ENCODE measurements around the gene SREBF1. TPM values are rescaled to one million over a fixed set of nuclear protein-coding genes. Genes with fewer than 3 reads are reported as not detected.

The SREBF1 gene
- total and polyA plus RNA-seq, 5 donors from 2014 or later: 4.5 to 141 (median 6.5) TPM

DNA sequence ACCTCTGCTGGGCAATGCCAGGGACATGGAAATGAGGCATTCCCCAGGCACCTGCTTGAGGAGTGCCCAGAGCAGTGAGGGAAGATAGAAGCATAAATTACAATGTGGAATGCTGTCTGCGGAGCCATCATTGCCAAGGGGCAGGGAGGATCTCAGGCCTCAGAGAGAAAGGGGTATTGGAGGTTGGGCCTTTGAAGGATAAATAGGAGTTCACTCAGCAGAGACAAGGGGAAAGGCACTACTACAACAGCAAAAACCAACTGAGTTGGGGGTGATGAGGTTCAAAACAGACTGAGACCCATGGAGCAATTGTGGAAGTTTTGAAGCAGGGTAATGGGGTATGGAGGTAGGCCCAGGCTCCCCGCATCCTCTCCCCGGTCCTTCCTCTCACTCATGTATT is 32.8 kb downstream of the SREBF1 start:
- DNase-seq: no peak
- no peaks in the 10 kb centered on the region for H3K9me3 ChIP-seq (ENCODE audit: control insufficient read depth in 2 of 2, low read length in 2 of 2)
- no peaks in the 10 kb centered on the region for H3K27me3 Mint-ChIP-seq
- no peaks in the 10 kb centered on the region for H3K27me3 ChIP-seq (ENCODE audit: control insufficient read depth, insufficient read depth, low read length)
- H3K27ac ChIP-seq (ENCODE audit: insufficient read depth, low read length, poor library complexity, severe bottlenecking): no peak overlapping the region
- H3K9me3 Mint-ChIP-seq: peaks cover 0 to 1% (median 0%) of the 10 kb centered on the region in 7 donors
- H3K4me3 ChIP-seq (ENCODE audit: low read depth, low read length): no peak overlapping the region
- H3K4me1 ChIP-seq (ENCODE audit: control insufficient read depth, insufficient read depth, low read length, poor library complexity, severe bottlenecking): no peaks in the 10 kb centered on the region
- no peak overlapping the region for H3K4me3 Mint-ChIP-seq
- no peaks in the 10 kb centered on the region for H3K36me3 ChIP-seq (ENCODE audit: control insufficient read depth, insufficient read depth, low read length)
- peaks cover 19% of the 10 kb centered on the region for H3K36me3 Mint-ChIP-seq
- H3K27ac Mint-ChIP-seq: peak overlapping the region in 1 of 3 donors; percentile 51
- no peak for ATAC-seq (ENCODE audit: low read depth in 2 of 2)
- peaks cover 0 to 6% (median 0%) of the 10 kb centered on the region in 4 donors for H3K4me1 Mint-ChIP-seq

DNA sequence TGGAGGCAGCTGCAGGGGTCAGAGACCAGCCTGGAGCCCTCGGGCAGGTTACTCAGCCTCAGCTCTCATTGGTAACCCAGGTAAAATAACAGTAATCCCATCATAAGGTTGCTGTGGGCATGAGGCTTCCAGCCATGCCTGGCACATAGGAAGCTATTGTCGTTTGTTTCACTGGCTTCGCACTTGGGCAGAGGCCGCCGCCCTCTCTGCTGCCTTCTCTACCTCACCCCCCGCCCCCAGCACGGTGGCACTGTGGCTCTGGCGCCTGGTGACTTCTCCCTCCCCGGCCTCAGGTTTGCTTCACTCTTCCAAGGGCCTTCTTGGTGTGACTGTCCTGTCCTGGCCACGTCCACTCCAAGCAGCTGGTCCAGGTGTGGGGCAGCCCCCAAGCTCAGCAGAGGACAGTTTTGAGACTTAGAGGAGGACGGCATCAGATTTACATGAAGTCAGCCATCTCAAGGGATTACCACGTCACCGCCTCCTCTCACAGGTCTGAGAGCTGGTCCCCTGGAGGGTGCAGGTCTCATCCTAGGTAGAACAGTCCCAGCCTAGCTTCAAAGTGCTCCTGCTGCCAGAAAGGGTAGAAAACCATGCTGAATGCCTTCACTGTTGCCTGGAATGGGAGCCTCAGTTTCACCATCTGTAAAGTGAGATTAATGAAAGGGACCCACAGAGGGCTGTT is 34.8 kb downstream of the SREBF1 start:
- Mint-ChIP-seq H3K27me3 (no peaks in the 10 kb centered on the region), H3K36me3 (peaks cover 16% of the 10 kb centered on the region), H3K4me1 (peaks cover 0 to 4% (median 0%) of the 10 kb centered on the region in 4 donors), H3K9me3 (no peaks in the 10 kb centered on the region), H3K27ac (no peak overlapping the region), H3K4me3 (no peak overlapping the region)
- no peaks in the 10 kb centered on the region for H3K36me3 ChIP-seq (ENCODE audit: control insufficient read depth, insufficient read depth, low read length)
- H3K27me3 ChIP-seq (ENCODE audit: control insufficient read depth, insufficient read depth, low read length): no peaks in the 10 kb centered on the region
- ATAC-seq (ENCODE audit: low read depth in 2 of 2) (no peak), DNase-seq (no peak)
- no peaks in the 10 kb centered on the region for H3K9me3 ChIP-seq (ENCODE audit: control insufficient read depth in 2 of 2, low read length in 2 of 2)
- H3K4me1 ChIP-seq (ENCODE audit: control insufficient read depth, insufficient read depth, low read length, poor library complexity, severe bottlenecking): no peaks in the 10 kb centered on the region
- H3K4me3 ChIP-seq (ENCODE audit: low read depth, low read length): no peak overlapping the region
- H3K27ac ChIP-seq (ENCODE audit: insufficient read depth, low read length, poor library complexity, severe bottlenecking): no peak overlapping the region

DNA sequence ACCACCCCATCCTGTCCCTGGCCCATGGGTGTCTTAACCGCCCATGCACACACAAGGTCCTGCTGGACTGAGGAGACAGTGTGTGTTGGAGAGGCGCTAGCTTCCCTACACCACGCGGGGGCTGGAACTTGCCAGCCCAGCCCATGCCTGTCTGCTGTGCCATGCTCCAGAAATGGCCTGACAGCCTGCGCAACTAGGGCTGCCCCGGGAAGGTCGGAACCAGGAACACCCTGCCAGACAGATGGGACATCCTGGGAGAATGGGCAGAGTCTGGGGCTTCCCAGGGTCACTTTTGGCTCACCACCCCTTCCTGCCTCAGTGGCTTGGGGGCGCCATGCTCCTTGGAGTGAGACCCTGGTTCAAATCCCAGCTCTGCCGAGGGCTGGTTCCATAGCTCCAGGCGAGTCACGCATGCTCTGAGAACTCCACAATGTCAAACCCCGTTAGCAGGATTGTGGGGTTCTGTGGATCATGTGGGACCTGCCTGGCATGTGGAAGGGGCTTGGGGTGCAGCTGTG is 36.2 kb downstream of the SREBF1 start:
- Histone ChIP-seq H3K27me3 (ENCODE audit: control insufficient read depth, insufficient read depth, low read length) (no peaks in the 10 kb centered on the region), H3K27ac (ENCODE audit: insufficient read depth, low read length, poor library complexity, severe bottlenecking) (no peak overlapping the region), H3K9me3 (ENCODE audit: control insufficient read depth in 2 of 2, low read length in 2 of 2) (no peaks in the 10 kb centered on the region), H3K36me3 (ENCODE audit: control insufficient read depth, insufficient read depth, low read length) (no peaks in the 10 kb centered on the region), H3K4me3 (ENCODE audit: low read depth, low read length) (no peak overlapping the region), H3K4me1 (ENCODE audit: control insufficient read depth, insufficient read depth, low read length, poor library complexity, severe bottlenecking) (no peaks in the 10 kb centered on the region)
- DNase-seq: no peak
- Mint-ChIP-seq H3K36me3 (peaks cover 9% of the 10 kb centered on the region), H3K9me3 (no peaks in the 10 kb centered on the region), H3K27ac (no peak overlapping the region), H3K27me3 (no peaks in the 10 kb centered on the region), H3K4me3 (no peak overlapping the region), H3K4me1 (no peaks in the 10 kb centered on the region)
- no peak for ATAC-seq (ENCODE audit: low read depth in 2 of 2)

DNA sequence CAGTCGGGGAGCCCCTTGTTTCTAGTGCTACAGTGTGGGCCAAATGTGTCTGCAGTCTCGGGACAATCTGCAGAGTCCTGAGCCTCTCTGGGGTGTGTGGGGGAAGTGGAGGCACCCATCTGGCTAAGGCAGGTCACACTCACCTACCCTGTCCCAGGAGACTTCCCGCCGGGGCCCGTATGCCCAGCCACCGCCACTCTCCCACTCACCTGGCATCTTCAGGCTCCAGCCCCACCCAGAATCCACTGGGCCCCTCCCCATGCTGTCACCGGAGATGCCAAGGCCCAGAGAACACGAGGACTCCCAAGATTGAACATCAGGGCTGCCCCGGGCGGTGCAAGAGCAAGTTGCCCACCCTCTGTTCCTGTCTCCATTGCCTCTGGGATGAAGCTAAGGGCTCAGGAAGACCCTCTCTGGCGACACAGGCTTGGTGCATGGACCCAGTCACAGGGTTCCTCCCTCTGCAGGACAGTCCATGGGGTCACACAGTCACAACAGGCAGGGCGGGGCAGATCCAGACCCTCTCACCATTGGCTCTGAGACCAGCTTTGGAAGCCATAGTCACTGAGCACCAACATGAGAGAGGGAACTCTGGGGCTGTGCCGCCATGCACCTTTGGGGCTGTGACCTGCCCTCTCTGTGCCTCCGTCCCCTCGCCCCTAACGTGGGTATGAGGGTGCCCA is 38.1 kb downstream of the SREBF1 start:
- Mint-ChIP-seq H3K27me3 (no peaks in the 10 kb centered on the region), H3K36me3 (peaks cover 2% of the 10 kb centered on the region)
- ATAC-seq (ENCODE audit: low read depth in 2 of 2): no peak

DNA sequence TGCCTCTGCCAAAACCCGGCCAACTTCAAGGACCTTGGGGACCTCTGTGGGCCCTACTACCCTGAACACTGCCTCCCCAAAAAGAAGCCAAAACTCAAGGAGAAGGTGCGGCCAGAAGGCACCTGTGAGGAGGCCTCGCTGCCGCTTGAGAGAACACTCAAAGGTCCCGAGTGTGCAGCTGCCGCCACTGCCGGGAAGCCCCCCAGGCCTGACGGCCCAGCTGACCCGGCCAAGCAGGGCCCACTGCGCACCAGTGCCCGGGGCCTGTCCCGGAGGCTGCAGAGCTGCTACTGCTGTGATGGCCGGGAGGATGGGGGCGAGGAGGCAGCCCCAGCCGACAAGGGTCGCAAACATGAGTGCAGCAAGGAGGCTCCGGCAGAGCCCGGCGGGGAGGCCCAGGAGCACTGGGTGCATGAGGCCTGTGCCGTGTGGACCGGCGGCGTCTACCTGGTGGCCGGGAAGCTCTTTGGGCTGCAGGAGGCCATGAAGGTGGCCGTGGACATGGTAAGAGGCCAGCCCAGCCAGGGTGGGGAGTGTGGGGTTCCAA is 38.7 kb downstream of the SREBF1 start:
- Histone ChIP-seq H3K4me3 (ENCODE audit: low read depth, low read length) (no peak overlapping the region), H3K9me3 (ENCODE audit: control insufficient read depth in 2 of 2, low read length in 2 of 2) (no peaks in the 10 kb centered on the region), H3K36me3 (ENCODE audit: control insufficient read depth, insufficient read depth, low read length) (no peaks in the 10 kb centered on the region), H3K27me3 (ENCODE audit: control insufficient read depth, insufficient read depth, low read length) (no peaks in the 10 kb centered on the region), H3K4me1 (ENCODE audit: control insufficient read depth, insufficient read depth, low read length, poor library complexity, severe bottlenecking) (peaks cover 8% of the 10 kb centered on the region), H3K27ac (ENCODE audit: insufficient read depth, low read length, poor library complexity, severe bottlenecking) (no peak overlapping the region)
- DNase-seq (no peak), ATAC-seq (ENCODE audit: low read depth in 2 of 2) (no peak)
- Mint-ChIP-seq H3K4me3 (no peak overlapping the region), H3K36me3 (no peaks in the 10 kb centered on the region), H3K4me1 (peaks cover 0 to 10% (median 4%) of the 10 kb centered on the region in 4 donors), H3K27ac (no peak overlapping the region), H3K9me3 (no peaks in the 10 kb centered on the region), H3K27me3 (no peaks in the 10 kb centered on the region)

More for the DNA sequence above, 38.1 kb downstream of the SREBF1 start:
- Histone ChIP-seq H3K36me3 (ENCODE audit: control insufficient read depth, insufficient read depth, low read length) (no peaks in the 10 kb centered on the region), H3K4me1 (ENCODE audit: control insufficient read depth, insufficient read depth, low read length, poor library complexity, severe bottlenecking) (peaks cover 2% of the 10 kb centered on the region), H3K4me3 (ENCODE audit: low read depth, low read length) (no peak overlapping the region), H3K27me3 (ENCODE audit: control insufficient read depth, insufficient read depth, low read length) (no peaks in the 10 kb centered on the region), H3K27ac (ENCODE audit: insufficient read depth, low read length, poor library complexity, severe bottlenecking) (no peak overlapping the region), H3K9me3 (ENCODE audit: control insufficient read depth in 2 of 2, low read length in 2 of 2) (no peaks in the 10 kb centered on the region)
- Mint-ChIP-seq H3K4me3 (no peak overlapping the region), H3K4me1 (peaks cover 0 to 4% (median 2%) of the 10 kb centered on the region in 4 donors), H3K9me3 (no peaks in the 10 kb centered on the region), H3K27ac (no peak overlapping the region)
- no peak for DNase-seq

DNA sequence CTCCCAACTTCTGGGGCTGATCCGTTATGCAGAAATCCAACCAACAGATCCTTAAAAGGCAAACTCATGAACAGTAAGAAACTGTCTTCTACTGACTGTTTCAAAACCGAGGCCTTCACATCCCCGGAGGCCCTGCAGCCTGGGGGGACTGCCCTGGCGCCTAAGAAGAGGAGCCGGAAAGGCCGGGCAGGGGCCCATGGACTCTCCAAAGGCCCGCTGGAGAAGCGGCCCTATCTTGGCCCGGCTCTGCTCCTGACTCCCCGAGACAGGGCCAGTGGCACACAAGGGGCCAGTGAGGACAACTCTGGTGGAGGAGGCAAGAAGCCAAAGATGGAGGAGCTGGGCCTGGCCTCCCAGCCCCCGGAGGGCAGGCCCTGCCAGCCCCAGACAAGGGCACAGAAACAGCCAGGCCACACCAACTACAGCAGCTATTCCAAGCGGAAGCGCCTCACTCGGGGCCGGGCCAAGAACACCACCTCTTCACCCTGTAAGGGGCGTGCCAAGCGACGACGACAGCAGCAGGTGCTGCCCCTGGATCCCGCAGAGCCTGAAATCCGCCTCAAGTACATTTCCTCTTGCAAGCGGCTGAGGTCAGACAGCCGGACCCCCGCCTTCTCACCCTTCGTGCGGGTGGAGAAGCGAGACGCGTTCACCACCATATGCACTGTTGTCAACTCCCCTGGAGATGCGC is 39.5 kb downstream of the SREBF1 start:
- no peak overlapping the region for H3K4me3 ChIP-seq (ENCODE audit: low read depth, low read length)
- peaks cover 0 to 18% (median 5%) of the 10 kb centered on the region in 4 donors for H3K4me1 Mint-ChIP-seq
- no peak overlapping the region for H3K27ac ChIP-seq (ENCODE audit: insufficient read depth, low read length, poor library complexity, severe bottlenecking)
- H3K36me3 ChIP-seq (ENCODE audit: control insufficient read depth, insufficient read depth, low read length): no peaks in the 10 kb centered on the region
- DNase-seq: no peak
- no peak overlapping the region for H3K27ac Mint-ChIP-seq
- no peaks in the 10 kb centered on the region for H3K27me3 ChIP-seq (ENCODE audit: control insufficient read depth, insufficient read depth, low read length)
- H3K27me3 Mint-ChIP-seq: no peaks in the 10 kb centered on the region
- ATAC-seq (ENCODE audit: low read depth in 2 of 2): no peak
- no peaks in the 10 kb centered on the region for H3K36me3 Mint-ChIP-seq
- peaks cover 16% of the 10 kb centered on the region for H3K4me1 ChIP-seq (ENCODE audit: control insufficient read depth, insufficient read depth, low read length, poor library complexity, severe bottlenecking)
- H3K9me3 Mint-ChIP-seq: no peaks in the 10 kb centered on the region
- no peak overlapping the region for H3K4me3 Mint-ChIP-seq
- H3K9me3 ChIP-seq (ENCODE audit: control insufficient read depth in 2 of 2, low read length in 2 of 2): no peaks in the 10 kb centered on the region

DNA sequence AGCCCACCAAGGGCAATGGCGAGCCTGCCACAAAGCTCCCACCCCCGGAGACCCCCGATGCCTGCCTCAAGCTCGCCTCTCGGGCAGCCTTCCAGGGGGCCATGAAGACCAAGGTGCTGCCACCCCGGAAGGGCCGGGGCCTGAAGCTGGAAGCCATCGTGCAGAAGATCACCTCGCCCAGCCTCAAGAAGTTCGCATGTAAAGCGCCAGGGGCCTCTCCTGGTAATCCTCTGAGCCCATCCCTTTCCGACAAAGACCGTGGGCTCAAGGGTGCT is 40.1 kb downstream of the SREBF1 start:
- H3K4me1 ChIP-seq (ENCODE audit: control insufficient read depth, insufficient read depth, low read length, poor library complexity, severe bottlenecking): peaks cover 20% of the 10 kb centered on the region
- Mint-ChIP-seq H3K27ac (no peak overlapping the region), H3K4me3 (no peak overlapping the region), H3K4me1 (peaks cover 0 to 23% (median 8%) of the 10 kb centered on the region in 4 donors), H3K9me3 (no peaks in the 10 kb centered on the region), H3K27me3 (no peaks in the 10 kb centered on the region), H3K36me3 (no peaks in the 10 kb centered on the region)
- H3K27me3 ChIP-seq (ENCODE audit: control insufficient read depth, insufficient read depth, low read length): no peaks in the 10 kb centered on the region
- no peak for ATAC-seq (ENCODE audit: low read depth in 2 of 2)
- no peak for DNase-seq
- no peaks in the 10 kb centered on the region for H3K9me3 ChIP-seq (ENCODE audit: control insufficient read depth in 2 of 2, low read length in 2 of 2)
- H3K4me3 ChIP-seq (ENCODE audit: low read depth, low read length): no peak overlapping the region
- H3K36me3 ChIP-seq (ENCODE audit: control insufficient read depth, insufficient read depth, low read length): no peaks in the 10 kb centered on the region
- no peak overlapping the region for H3K27ac ChIP-seq (ENCODE audit: insufficient read depth, low read length, poor library complexity, severe bottlenecking)
